ENCODE results near the gene FLYWCH1. TPM values are rescaled to one million over a fixed set of nuclear protein-coding genes. Genes with fewer than 3 reads are reported as not detected.

Gene FLYWCH1
- total and polyA plus RNA-seq, 4 donors = 3.9 to 12.2 (median 7.8) TPM

GRCh38 chr16:2955779-2956578 is 44.2 kb downstream of the FLYWCH1 start:
- Histone ChIP-seq H3K36me3 (ENCODE audit: control insufficient read depth in 4 of 4, insufficient read depth in 3 of 4, low read depth in 1 of 4, low read length in 3 of 4) (no peaks in the 10 kb centered on the region), H3K27me3 (ENCODE audit: control insufficient read depth in 4 of 4, insufficient read depth in 4 of 4, low read length in 3 of 4) (peaks cover 0 to 2% (median 0%) of the 10 kb centered on the region in 4 donors), H3K9ac (ENCODE audit: low read depth in 1 of 2, low read length in 2 of 2) (no peak overlapping the region), H3K4me1 (ENCODE audit: control insufficient read depth in 4 of 4, insufficient read depth in 4 of 4, low read length in 3 of 4) (no peaks in the 10 kb centered on the region), H3K27ac (ENCODE audit: low read depth in 1 of 2, low read length in 2 of 2) (no peak overlapping the region), H3K4me3 (ENCODE audit: low read depth in 1 of 3, low read length in 3 of 3) (no peak overlapping the region), H3K9me3 (ENCODE audit: control insufficient read depth in 4 of 4, low read length in 3 of 4) (no peaks in the 10 kb centered on the region)
- DNase-seq (ENCODE audit: low spot score) = no peak
- TF ChIP-seq TAF1 (conservative IDR thresholded peaks at IDR 0.05) (no peak), GABPA (IDR thresholded peaks at IDR 0.05 in 1 of 2, conservative IDR thresholded peaks at IDR 0.05 in 1 of 2) (no peak), RXRA (IDR thresholded peaks at IDR 0.05) (no peak), ZBTB33 (IDR thresholded peaks at IDR 0.05) (no peak), SP1 (IDR thresholded peaks at IDR 0.05) (no peak), MAX (IDR thresholded peaks at IDR 0.05) (no peak), FOXA2 (IDR thresholded peaks at IDR 0.05) (no peak), YY1 (IDR thresholded peaks at IDR 0.05) (no peak), HNF4G (IDR thresholded peaks at IDR 0.05) (no peak), NR2F2 (IDR thresholded peaks at IDR 0.05) (no peak), HNF4A (conservative IDR thresholded peaks at IDR 0.05) (no peak), EGR1 (IDR thresholded peaks at IDR 0.05; ENCODE audit: low read depth in 2 of 2) (no peak)
- 35% methylated on average over 21 of the region's 21 CpGs for WGBS

DNA sequence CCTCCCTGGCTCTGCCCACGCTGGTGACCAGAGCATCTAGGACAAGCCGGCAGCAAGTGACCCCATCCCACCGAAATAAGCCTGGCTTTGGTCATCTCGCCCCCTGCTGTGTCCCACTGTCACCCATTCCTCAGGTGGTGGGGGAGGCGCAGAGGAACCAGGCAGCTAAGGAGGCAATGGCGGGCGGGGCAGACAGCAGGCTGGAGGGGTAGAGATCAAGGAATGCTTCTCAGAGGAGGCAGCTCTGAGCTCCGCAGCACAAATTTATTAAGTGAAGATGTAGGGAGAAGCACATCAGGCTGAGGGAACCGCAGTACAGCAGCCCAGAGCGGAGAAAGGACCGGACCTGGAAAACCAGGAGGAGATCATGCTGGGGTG is 44.8 kb downstream of the FLYWCH1 start:
- Histone ChIP-seq H3K9ac (ENCODE audit: low read depth in 1 of 2, low read length in 2 of 2) (no peak overlapping the region), H3K4me1 (ENCODE audit: control insufficient read depth in 4 of 4, insufficient read depth in 4 of 4, low read length in 3 of 4) (no peaks in the 10 kb centered on the region), H3K27ac (ENCODE audit: low read depth in 1 of 2, low read length in 2 of 2) (no peak overlapping the region), H3K36me3 (ENCODE audit: control insufficient read depth in 4 of 4, insufficient read depth in 3 of 4, low read depth in 1 of 4, low read length in 3 of 4) (no peaks in the 10 kb centered on the region), H3K4me3 (ENCODE audit: low read depth in 1 of 3, low read length in 3 of 3) (no peak overlapping the region), H3K9me3 (ENCODE audit: control insufficient read depth in 4 of 4, low read length in 3 of 4) (no peaks in the 10 kb centered on the region), H3K27me3 (ENCODE audit: control insufficient read depth in 4 of 4, insufficient read depth in 4 of 4, low read length in 3 of 4) (peaks cover 0 to 2% (median 0%) of the 10 kb centered on the region in 4 donors)
- TF ChIP-seq FOXA2 (IDR thresholded peaks at IDR 0.05) = no peak
- no peak for TF ChIP-seq JUND (IDR thresholded peaks at IDR 0.05)
- no peak for TF ChIP-seq FOXA1 (IDR thresholded peaks at IDR 0.05)
- no peak for TF ChIP-seq REST (IDR thresholded peaks at IDR 0.05)
- TF ChIP-seq, protein P1, sequence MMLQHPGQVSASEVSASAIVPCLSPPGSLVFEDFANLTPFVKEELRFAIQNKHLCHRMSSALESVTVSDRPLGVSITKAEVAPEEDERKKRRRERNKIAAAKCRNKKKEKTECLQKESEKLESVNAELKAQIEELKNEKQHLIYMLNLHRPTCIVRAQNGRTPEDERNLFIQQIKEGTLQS (IDR thresholded peaks at IDR 0.05) = no peak
- TF ChIP-seq MAX (IDR thresholded peaks at IDR 0.05) = no peak
- TF ChIP-seq EGR1 (IDR thresholded peaks at IDR 0.05; ENCODE audit: low read depth in 2 of 2) = no peak
- TF ChIP-seq HNF4A (conservative IDR thresholded peaks at IDR 0.05) = no peak
- no peak for TF ChIP-seq GABPA (IDR thresholded peaks at IDR 0.05 in 1 of 2, conservative IDR thresholded peaks at IDR 0.05 in 1 of 2)
- no peak for TF ChIP-seq HNF4G (IDR thresholded peaks at IDR 0.05)
- TF ChIP-seq, protein P2, sequence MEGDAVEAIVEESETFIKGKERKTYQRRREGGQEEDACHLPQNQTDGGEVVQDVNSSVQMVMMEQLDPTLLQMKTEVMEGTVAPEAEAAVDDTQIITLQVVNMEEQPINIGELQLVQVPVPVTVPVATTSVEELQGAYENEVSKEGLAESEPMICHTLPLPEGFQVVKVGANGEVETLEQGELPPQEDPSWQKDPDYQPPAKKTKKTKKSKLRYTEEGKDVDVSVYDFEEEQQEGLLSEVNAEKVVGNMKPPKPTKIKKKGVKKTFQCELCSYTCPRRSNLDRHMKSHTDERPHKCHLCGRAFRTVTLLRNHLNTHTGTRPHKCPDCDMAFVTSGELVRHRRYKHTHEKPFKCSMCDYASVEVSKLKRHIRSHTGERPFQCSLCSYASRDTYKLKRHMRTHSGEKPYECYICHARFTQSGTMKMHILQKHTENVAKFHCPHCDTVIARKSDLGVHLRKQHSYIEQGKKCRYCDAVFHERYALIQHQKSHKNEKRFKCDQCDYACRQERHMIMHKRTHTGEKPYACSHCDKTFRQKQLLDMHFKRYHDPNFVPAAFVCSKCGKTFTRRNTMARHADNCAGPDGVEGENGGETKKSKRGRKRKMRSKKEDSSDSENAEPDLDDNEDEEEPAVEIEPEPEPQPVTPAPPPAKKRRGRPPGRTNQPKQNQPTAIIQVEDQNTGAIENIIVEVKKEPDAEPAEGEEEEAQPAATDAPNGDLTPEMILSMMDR (IDR thresholded peaks at IDR 0.05; ENCODE audit: low read depth, low read length, missing input control) = no peak
- TF ChIP-seq RXRA (IDR thresholded peaks at IDR 0.05) = no peak
- no peak for TF ChIP-seq RAD21 (IDR thresholded peaks at IDR 0.05)
- no peak for DNase-seq (ENCODE audit: low spot score)
- 85% methylated on average over 11 of the region's 11 CpGs for WGBS

Measured in liver (tissue), 9 donors.